OCI-LY7 (cell line): Measurements from ENCODE around the gene ABCC9.

Experiments
- EZH2phosphoT487 ChIP-seq: fragments of 200-600 bp; sonication (generic); IDR thresholded peaks from 2 replicates; pipeline ENCODE4 v1.6.1; 2018; ENCODE audit warnings: low read depth, borderline replicate concordance, mild to moderate bottlenecking, mixed run types, antibody characterized with exemption, low read length, moderate library complexity, mixed read lengths
- TF ChIP-seq, protein P1 (sequence below): fragments of 200-600 bp; sonication (generic); conservative IDR thresholded peaks from 2 replicates; pipeline ENCODE4 v1.5.1; 2014; ENCODE audit warnings: mild to moderate bottlenecking, antibody characterized with exemption, low read length, moderate library complexity, mixed read lengths

DNA sequence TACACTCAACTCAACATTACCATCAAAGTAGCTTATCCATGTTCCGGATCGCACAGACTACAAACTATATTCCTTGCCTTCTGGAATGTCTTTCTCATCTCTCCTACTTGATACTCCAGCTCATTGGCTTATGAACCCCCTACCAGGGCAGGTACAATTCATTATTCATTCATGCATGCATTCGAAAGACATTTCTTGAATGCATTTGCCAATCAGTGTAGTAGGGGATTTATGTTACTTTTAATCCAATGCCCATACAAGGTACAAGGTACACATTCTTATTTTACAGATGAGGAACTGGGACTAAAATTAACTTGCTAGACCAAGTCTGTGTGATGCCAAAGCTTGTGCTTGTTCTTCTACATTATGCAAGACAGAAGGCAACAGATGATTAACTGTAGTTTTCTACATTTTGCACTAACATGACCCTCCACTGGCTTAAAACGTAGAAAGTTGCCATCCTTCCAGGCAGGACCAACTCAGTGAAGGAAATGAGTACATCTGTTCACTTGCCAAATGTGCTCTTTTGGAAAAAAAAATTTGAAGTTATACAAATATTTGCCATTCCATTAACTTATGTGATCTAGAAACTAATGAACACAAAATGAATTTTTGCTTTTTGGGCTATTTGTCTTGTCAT lies 113.0 kb downstream of the ABCC9 start:
- TF ChIP-seq, protein P1, sequence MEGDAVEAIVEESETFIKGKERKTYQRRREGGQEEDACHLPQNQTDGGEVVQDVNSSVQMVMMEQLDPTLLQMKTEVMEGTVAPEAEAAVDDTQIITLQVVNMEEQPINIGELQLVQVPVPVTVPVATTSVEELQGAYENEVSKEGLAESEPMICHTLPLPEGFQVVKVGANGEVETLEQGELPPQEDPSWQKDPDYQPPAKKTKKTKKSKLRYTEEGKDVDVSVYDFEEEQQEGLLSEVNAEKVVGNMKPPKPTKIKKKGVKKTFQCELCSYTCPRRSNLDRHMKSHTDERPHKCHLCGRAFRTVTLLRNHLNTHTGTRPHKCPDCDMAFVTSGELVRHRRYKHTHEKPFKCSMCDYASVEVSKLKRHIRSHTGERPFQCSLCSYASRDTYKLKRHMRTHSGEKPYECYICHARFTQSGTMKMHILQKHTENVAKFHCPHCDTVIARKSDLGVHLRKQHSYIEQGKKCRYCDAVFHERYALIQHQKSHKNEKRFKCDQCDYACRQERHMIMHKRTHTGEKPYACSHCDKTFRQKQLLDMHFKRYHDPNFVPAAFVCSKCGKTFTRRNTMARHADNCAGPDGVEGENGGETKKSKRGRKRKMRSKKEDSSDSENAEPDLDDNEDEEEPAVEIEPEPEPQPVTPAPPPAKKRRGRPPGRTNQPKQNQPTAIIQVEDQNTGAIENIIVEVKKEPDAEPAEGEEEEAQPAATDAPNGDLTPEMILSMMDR = no peak
- no peak for TF ChIP-seq EZH2phosphoT487
